Neural progenitor cell (in vitro differentiated cells): ENCODE data around the gene CBR1. TPM values are rescaled to one million over a fixed set of nuclear protein-coding genes. Genes with fewer than 3 reads are reported as not detected.

Experiments
- DNase-seq: peaks from one replicate; pipeline ENCODE4 v3.0.0-alpha.2; 2016; ENCODE audit warnings: low spot score
- H2AFZ ChIP-seq: fragments of 200-600 bp; sonication (generic); replicated peaks from 2 replicates; pipeline ENCODE4 v1.6.1; 2016; ENCODE audit warnings: antibody characterized with exemption
- H3F3A ChIP-seq: fragments of 200-600 bp; sonication (generic); 2 replicates; pipeline ENCODE4 v1.6.1; 2016; ENCODE audit warnings: antibody characterized with exemption, low read depth
- H3K27ac ChIP-seq: fragments of 200-600 bp; sonication (generic); 2 replicates; pipeline ENCODE4 v1.5.1; 2016; ENCODE audit warnings: mild to moderate bottlenecking
- H3K27me3 ChIP-seq: fragments of 200-600 bp; sonication (generic); 2 replicates; pipeline ENCODE4 v1.6.1; 2016; ENCODE audit warnings: mild to moderate bottlenecking, moderate library complexity
- H3K36me3 ChIP-seq: fragments of 200-600 bp; sonication (generic); 2 replicates; pipeline ENCODE4 v1.5.1; 2016
- H3K4me1 ChIP-seq: fragments of 200-600 bp; sonication (generic); 2 replicates; pipeline ENCODE4 v1.6.1; 2016; ENCODE audit warnings: mixed run types
- H3K4me2 ChIP-seq: fragments of 200-600 bp; sonication (generic); 2 replicates; pipeline ENCODE4 v1.6.1; 2016
- H3K4me3 ChIP-seq: fragments of 200-600 bp; sonication (generic); 2 replicates; pipeline ENCODE4 v1.5.1; 2016
- H3K79me2 ChIP-seq: fragments of 200-600 bp; sonication (generic); 2 replicates; pipeline ENCODE4 v1.6.1; 2016; ENCODE audit warnings: low read depth
- H3K9ac ChIP-seq: fragments of 200-600 bp; sonication (generic); 2 replicates; pipeline ENCODE4 v1.6.1; 2016
- H3K9me3 ChIP-seq: fragments of 200-600 bp; sonication (generic); 2 replicates; pipeline ENCODE4 v1.5.1; 2016; ENCODE audit warnings: low read depth
- H4K20me1 ChIP-seq: fragments of 200-600 bp; sonication (generic); 2 replicates; pipeline ENCODE4 v1.6.1; 2016; ENCODE audit warnings: low read depth
- H3K27ac Mint-ChIP-seq: 3 replicates; pipeline ENCODE4 v1.8.0; 2021; ENCODE audit warnings: mixed read lengths
- H3K27me3 Mint-ChIP-seq: 2 replicates; pipeline ENCODE4 v1.8.0; 2022; ENCODE audit warnings: low read depth, mild to moderate bottlenecking, inconsistent platforms, moderate library complexity, mixed read lengths; ENCODE audit not compliant: insufficient read depth
- H3K36me3 Mint-ChIP-seq: 3 replicates; pipeline ENCODE4 v1.8.0; 2021; ENCODE audit warnings: mixed read lengths
- H3K4me1 Mint-ChIP-seq: 3 replicates; pipeline ENCODE4 v1.8.0; 2021; ENCODE audit warnings: mixed read lengths
- H3K4me3 Mint-ChIP-seq: 3 replicates; pipeline ENCODE4 v1.8.0; 2021; ENCODE audit warnings: mild to moderate bottlenecking, moderate library complexity, mixed read lengths
- H3K9me3 Mint-ChIP-seq: 3 replicates; pipeline ENCODE4 v1.8.0; 2020; ENCODE audit warnings: mixed read lengths
- EZH2 ChIP-seq: fragments of 200-600 bp; sonication (generic); IDR thresholded peaks from 2 replicates; pipeline ENCODE4 v1.6.1; 2017; ENCODE audit warnings: antibody characterized with exemption, mild to moderate bottlenecking, moderate library complexity
- EZH2phosphoT487 ChIP-seq: fragments of 200-600 bp; sonication (generic); IDR thresholded peaks from 2 replicates; pipeline ENCODE4 v1.6.1; 2017; ENCODE audit warnings: antibody characterized with exemption
- total RNA-seq: library from RNA; depleted of rRNA; stranded (reverse); fragments of >200 nt; gene quantifications from 2 replicates; pipeline ENCODE4 v1.2.3, GENCODE V29; 2015; ENCODE audit warnings: low replicate concordance
- TF ChIP-seq, protein P1 (sequence below): fragments of 200-600 bp; sonication (generic); IDR thresholded peaks from 2 replicates; pipeline ENCODE4 v1.5.1; 2017; ENCODE audit warnings: antibody characterized with exemption, mild to moderate bottlenecking

The CBR1 gene
- total RNA-seq, 1 donor from 2014 or later: 24.9 TPM

DNA sequence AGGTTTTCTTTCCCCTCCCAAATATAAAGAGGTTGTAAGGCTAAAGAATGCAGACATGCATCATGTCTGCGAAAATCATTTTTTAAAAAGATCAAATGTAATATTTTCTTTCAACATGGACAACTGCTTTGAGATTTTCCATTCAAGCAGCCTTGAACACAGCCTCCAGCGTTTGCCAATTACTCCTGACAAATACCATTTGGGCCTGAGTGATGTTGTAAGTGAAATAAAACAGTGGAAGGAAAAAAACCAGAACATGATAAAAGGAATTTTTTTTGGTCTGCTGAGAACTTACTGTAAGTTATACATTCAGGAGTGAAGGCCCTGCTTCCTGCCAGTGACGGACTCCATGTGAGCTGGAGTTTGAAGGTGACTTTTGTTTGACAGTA, 46.7 kb upstream of the CBR1 start:
- Mint-ChIP-seq H3K36me3 (no peaks in the 10 kb centered on the region), H3K9me3 (no peaks in the 10 kb centered on the region), H3K4me3 (no peak overlapping the region), H3K4me1 (no peaks in the 10 kb centered on the region), H3K27me3 (no peaks in the 10 kb centered on the region), H3K27ac (no peak overlapping the region)
- Histone ChIP-seq H3K27ac (no peak overlapping the region), H4K20me1 (no peaks in the 10 kb centered on the region), H3K9ac (no peak overlapping the region), H2AFZ (no peak overlapping the region), H3K4me1 (no peaks in the 10 kb centered on the region), H3K36me3 (no peaks in the 10 kb centered on the region), H3K4me3 (no peak overlapping the region), H3K4me2 (no peak overlapping the region), H3K9me3 (no peaks in the 10 kb centered on the region), H3K27me3 (no peaks in the 10 kb centered on the region), H3K79me2 (no peaks in the 10 kb centered on the region), H3F3A (no peaks in the 10 kb centered on the region)
- DNase-seq: no peak
- TF ChIP-seq, protein P1, sequence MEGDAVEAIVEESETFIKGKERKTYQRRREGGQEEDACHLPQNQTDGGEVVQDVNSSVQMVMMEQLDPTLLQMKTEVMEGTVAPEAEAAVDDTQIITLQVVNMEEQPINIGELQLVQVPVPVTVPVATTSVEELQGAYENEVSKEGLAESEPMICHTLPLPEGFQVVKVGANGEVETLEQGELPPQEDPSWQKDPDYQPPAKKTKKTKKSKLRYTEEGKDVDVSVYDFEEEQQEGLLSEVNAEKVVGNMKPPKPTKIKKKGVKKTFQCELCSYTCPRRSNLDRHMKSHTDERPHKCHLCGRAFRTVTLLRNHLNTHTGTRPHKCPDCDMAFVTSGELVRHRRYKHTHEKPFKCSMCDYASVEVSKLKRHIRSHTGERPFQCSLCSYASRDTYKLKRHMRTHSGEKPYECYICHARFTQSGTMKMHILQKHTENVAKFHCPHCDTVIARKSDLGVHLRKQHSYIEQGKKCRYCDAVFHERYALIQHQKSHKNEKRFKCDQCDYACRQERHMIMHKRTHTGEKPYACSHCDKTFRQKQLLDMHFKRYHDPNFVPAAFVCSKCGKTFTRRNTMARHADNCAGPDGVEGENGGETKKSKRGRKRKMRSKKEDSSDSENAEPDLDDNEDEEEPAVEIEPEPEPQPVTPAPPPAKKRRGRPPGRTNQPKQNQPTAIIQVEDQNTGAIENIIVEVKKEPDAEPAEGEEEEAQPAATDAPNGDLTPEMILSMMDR: no peak
- TF ChIP-seq EZH2phosphoT487 (no peak), EZH2 (no peak)

DNA sequence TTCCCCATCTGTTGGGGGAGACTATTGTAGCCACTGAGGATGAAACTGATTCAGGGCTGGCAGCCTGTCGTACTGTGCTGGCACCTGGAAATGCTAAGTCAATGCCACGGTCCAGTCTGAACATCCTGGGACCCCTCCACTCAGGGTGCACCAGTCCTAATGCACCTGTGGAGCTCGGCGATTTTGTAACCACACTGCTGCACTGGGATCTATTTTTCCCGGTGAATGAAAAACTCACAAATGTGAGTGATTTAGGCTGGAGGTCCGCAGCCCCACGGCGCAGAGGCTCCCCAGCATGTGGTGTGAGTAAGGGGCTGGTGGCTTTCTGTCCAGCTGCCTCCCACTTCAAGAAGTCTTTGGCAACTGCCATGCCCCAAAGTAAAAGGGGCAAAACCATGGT, 45.0 kb upstream of the CBR1 start:
- Histone ChIP-seq H3K27ac (no peak overlapping the region), H3K36me3 (no peaks in the 10 kb centered on the region), H3K4me2 (no peak overlapping the region), H3F3A (no peaks in the 10 kb centered on the region), H3K4me3 (no peak overlapping the region), H3K9me3 (no peaks in the 10 kb centered on the region), H2AFZ (no peak overlapping the region), H3K27me3 (no peaks in the 10 kb centered on the region), H4K20me1 (no peaks in the 10 kb centered on the region), H3K4me1 (no peaks in the 10 kb centered on the region), H3K9ac (no peak overlapping the region), H3K79me2 (no peaks in the 10 kb centered on the region)
- no peak overlapping the region for H3K4me3 Mint-ChIP-seq
- H3K9me3 Mint-ChIP-seq: no peaks in the 10 kb centered on the region
- TF ChIP-seq, protein P1: no peak
- TF ChIP-seq EZH2phosphoT487 (no peak), EZH2 (no peak)
- H3K36me3 Mint-ChIP-seq: no peaks in the 10 kb centered on the region
- H3K27me3 Mint-ChIP-seq: no peaks in the 10 kb centered on the region
- DNase-seq: no peak
- peaks cover 3% of the 10 kb centered on the region for H3K4me1 Mint-ChIP-seq
- H3K27ac Mint-ChIP-seq: no peak overlapping the region

DNA sequence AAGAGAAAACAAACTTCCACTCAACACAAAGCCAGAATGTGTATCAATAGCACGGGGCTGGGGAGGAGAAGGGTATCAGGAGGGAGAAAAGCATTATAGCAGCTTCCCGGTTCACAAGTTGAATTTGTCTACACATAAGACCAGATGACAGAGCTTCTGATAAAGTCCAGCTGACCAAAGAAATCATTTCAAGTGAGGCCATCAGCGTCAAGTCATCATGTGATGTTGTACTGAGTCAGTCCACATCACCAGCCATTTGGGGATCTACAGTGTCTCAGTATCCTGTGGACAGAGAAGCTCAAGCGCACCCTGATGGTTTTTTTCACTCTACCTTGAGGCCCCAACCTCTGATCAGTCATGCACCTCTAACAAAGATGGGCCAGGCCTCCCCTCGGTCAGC, 42.5 kb upstream of the CBR1 start:
- Histone ChIP-seq H3K9me3 (no peaks in the 10 kb centered on the region), H3K4me1 (no peaks in the 10 kb centered on the region), H3K4me3 (no peak overlapping the region), H4K20me1 (no peaks in the 10 kb centered on the region), H3K27ac (no peak overlapping the region), H3F3A (no peaks in the 10 kb centered on the region), H2AFZ (no peak overlapping the region), H3K79me2 (no peaks in the 10 kb centered on the region), H3K36me3 (no peaks in the 10 kb centered on the region), H3K4me2 (no peak overlapping the region), H3K9ac (no peak overlapping the region), H3K27me3 (no peaks in the 10 kb centered on the region)
- Mint-ChIP-seq H3K36me3 (peaks cover 2% of the 10 kb centered on the region), H3K9me3 (no peaks in the 10 kb centered on the region), H3K4me3 (no peak overlapping the region), H3K4me1 (peaks cover 4% of the 10 kb centered on the region), H3K27me3 (no peaks in the 10 kb centered on the region), H3K27ac (no peak overlapping the region)
- TF ChIP-seq EZH2: no peak
- TF ChIP-seq, protein P1: no peak
- TF ChIP-seq EZH2phosphoT487: no peak
- DNase-seq: no peak
